WTC11 (cell line): ENCODE results near the gene TPST2. TPM values are rescaled to one million over a fixed set of nuclear protein-coding genes. Genes with fewer than 3 reads are reported as not detected.

Experiments
- ATAC-seq: fragments of 200-7000 bp; cut with Tn5 transposase; 2 replicates; pipeline ENCODE4 v1.10.0; 2021; ENCODE audit warnings: mild to moderate bottlenecking, moderate library complexity
- CTCF ChIA-PET: fragments of 300-600 bp; sonication (Branson Sonifier 250); formaldehyde crosslinking; loops from one replicate; lab custom pipeline; 2021; ENCODE audit warnings: antibody characterized with exemption; lab: Charles Lee
- POLR2A ChIA-PET: fragments of 350-600 bp; sonication (Branson Sonifier 250); formaldehyde crosslinking; loops from one replicate; lab custom pipeline; 2021; ENCODE audit warnings: antibody characterized with exemption; lab: Charles Lee
- DNase-seq: peaks from one replicate; pipeline ENCODE4 v3.0.0; 2021; ENCODE audit warnings: low spot score
- H3K27ac Mint-ChIP-seq: 2 replicates; pipeline ENCODE4 v1.8.0; 2021; ENCODE audit warnings: mixed read lengths
- H3K27me3 Mint-ChIP-seq: 2 replicates; pipeline ENCODE4 v1.8.0; 2021; ENCODE audit warnings: low read depth, mild to moderate bottlenecking, moderate library complexity, mixed read lengths
- H3K36me3 Mint-ChIP-seq: 2 replicates; pipeline ENCODE4 v1.8.0; 2021; ENCODE audit warnings: mixed read lengths
- H3K4me1 Mint-ChIP-seq: 2 replicates; pipeline ENCODE4 v1.8.0; 2022; ENCODE audit warnings: mixed read lengths
- H3K4me3 Mint-ChIP-seq: 2 replicates; pipeline ENCODE4 v1.8.0; 2021; ENCODE audit warnings: mild to moderate bottlenecking, moderate library complexity, mixed read lengths
- H3K9me3 Mint-ChIP-seq: 2 replicates; pipeline ENCODE4 v1.8.0; 2021; ENCODE audit warnings: mixed read lengths
- GTF2I ChIP-seq: fragments of 250-450 bp; sonication (Bioruptor Pico); conservative IDR thresholded peaks from 2 replicates; pipeline ENCODE4 v1.4.0; 2021; ENCODE audit warnings: mild to moderate bottlenecking
- HMGA2 ChIP-seq: fragments of 250-450 bp; sonication (Bioruptor Pico); IDR thresholded peaks from 2 replicates; pipeline ENCODE4 v1.4.0; 2021; ENCODE audit warnings: mild to moderate bottlenecking, moderate library complexity
- JUN ChIP-seq: sonication (generic); formaldehyde crosslinking; IDR thresholded peaks from 2 replicates; pipeline ENCODE4 v1.8.0; 2023; ENCODE audit warnings: mild to moderate bottlenecking, missing genetic modification reagents
- MYBL2 ChIP-seq: sonication (generic); formaldehyde crosslinking; IDR thresholded peaks from 2 replicates; pipeline ENCODE4 v1.8.1; 2023; ENCODE audit warnings: mild to moderate bottlenecking, moderate library complexity, missing genetic modification reagents
- NR3C1 ChIP-seq: sonication (generic); formaldehyde crosslinking; conservative IDR thresholded peaks from 2 replicates; pipeline ENCODE4 v1.8.1; 2023; ENCODE audit warnings: low read depth, mild to moderate bottlenecking, missing genetic modification reagents
- SMAD3 ChIP-seq: sonication (generic); formaldehyde crosslinking; IDR thresholded peaks from 2 replicates; pipeline ENCODE4 v1.8.0; 2022; ENCODE audit warnings: missing genetic modification reagents, mild to moderate bottlenecking, borderline replicate concordance
- SMAD4 ChIP-seq: sonication (generic); formaldehyde crosslinking; IDR thresholded peaks from 2 replicates; pipeline ENCODE4 v1.8.0; 2022; ENCODE audit warnings: mild to moderate bottlenecking, missing genetic modification reagents
- TEAD1 ChIP-seq: sonication (generic); formaldehyde crosslinking; IDR thresholded peaks from 2 replicates; pipeline ENCODE4 v1.8.0; 2022; ENCODE audit warnings: mild to moderate bottlenecking, missing genetic modification reagents
- TP53 ChIP-seq: sonication (generic); formaldehyde crosslinking; IDR thresholded peaks from 2 replicates; pipeline ENCODE4 v1.8.1; 2023; ENCODE audit warnings: mild to moderate bottlenecking, missing genetic modification reagents
- ZNF263 ChIP-seq: sonication (generic); formaldehyde crosslinking; IDR thresholded peaks from 2 replicates; pipeline ENCODE4 v1.8.1; 2022; ENCODE audit warnings: low read depth, mild to moderate bottlenecking, moderate library complexity, missing genetic modification reagents
- ZNF671 ChIP-seq: fragments of 250-450 bp; sonication (Bioruptor Pico); IDR thresholded peaks from 2 replicates; pipeline ENCODE4 v1.8.0; 2021; ENCODE audit warnings: mild to moderate bottlenecking
- total RNA-seq: library from RNA; stranded (reverse); gene quantifications from 3 replicates; pipeline ENCODE4 v1.2.3, GENCODE V29; 2021
- TF ChIP-seq, protein P1 (sequence below): fragments of 200-600 bp; IDR thresholded peaks from 2 replicates; pipeline ENCODE4 v1.8.0; 2022; ENCODE audit warnings: antibody characterized with exemption
- TF ChIP-seq, protein P2 (sequence below): sonication (generic); formaldehyde crosslinking; IDR thresholded peaks from 2 replicates; pipeline ENCODE4 v1.8.1; 2022; ENCODE audit warnings: mild to moderate bottlenecking, missing genetic modification reagents, moderate library complexity, borderline replicate concordance
- TF ChIP-seq, protein P3 (sequence below): sonication (generic); formaldehyde crosslinking; IDR thresholded peaks from 2 replicates; pipeline ENCODE4 v1.8.1; 2022; ENCODE audit warnings: mild to moderate bottlenecking, moderate library complexity, missing genetic modification reagents
- TF ChIP-seq, protein P4 (sequence below): sonication (generic); formaldehyde crosslinking; conservative IDR thresholded peaks from 2 replicates; pipeline ENCODE4 v1.8.1; 2023; ENCODE audit warnings: mild to moderate bottlenecking, low read depth, missing genetic modification reagents, moderate library complexity
- TF ChIP-seq, protein P5 (sequence below): sonication (generic); formaldehyde crosslinking; IDR thresholded peaks from 2 replicates; pipeline ENCODE4 v1.8.0; 2022; ENCODE audit warnings: mild to moderate bottlenecking, missing genetic modification reagents

The TPST2 gene
- total RNA-seq, 1 experiment from 2014 or later, result 84.2 TPM

DNA sequence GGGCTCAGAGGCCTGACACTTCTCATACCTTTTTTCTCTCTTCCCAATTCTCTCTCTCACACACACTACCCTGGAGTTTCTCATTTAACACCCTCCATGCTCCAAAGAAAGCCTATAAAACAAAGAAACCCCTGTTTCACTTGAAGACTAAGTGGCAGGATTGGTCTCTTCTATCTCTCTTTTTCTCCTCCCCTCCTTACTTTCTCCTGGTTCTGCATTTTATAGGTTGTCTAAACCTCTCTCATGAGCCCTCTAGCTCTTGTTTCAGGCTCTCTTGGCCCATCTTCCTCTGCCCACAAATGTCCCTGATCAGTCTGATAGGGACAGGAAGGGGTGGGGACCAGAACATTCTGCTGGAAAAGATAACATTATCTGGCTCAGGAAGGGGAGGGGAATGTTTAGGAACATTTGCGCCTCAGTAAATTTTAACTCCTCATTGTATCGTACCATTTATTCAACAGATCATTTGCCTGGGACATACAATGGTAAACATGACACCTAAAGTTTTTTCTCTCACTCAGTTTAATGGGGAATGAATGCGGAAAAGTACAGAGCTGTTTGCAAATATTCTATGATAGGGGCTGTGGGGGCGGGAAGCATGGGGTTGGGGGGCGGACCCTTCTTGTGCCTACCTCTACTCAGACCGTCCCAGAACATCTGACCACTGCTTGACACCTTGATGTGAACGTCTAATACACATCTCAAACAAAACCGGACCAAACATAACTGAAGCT lies 42.7 kb upstream of the TPST2 start (continued):
- TF ChIP-seq, protein P1, sequence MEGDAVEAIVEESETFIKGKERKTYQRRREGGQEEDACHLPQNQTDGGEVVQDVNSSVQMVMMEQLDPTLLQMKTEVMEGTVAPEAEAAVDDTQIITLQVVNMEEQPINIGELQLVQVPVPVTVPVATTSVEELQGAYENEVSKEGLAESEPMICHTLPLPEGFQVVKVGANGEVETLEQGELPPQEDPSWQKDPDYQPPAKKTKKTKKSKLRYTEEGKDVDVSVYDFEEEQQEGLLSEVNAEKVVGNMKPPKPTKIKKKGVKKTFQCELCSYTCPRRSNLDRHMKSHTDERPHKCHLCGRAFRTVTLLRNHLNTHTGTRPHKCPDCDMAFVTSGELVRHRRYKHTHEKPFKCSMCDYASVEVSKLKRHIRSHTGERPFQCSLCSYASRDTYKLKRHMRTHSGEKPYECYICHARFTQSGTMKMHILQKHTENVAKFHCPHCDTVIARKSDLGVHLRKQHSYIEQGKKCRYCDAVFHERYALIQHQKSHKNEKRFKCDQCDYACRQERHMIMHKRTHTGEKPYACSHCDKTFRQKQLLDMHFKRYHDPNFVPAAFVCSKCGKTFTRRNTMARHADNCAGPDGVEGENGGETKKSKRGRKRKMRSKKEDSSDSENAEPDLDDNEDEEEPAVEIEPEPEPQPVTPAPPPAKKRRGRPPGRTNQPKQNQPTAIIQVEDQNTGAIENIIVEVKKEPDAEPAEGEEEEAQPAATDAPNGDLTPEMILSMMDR, result no peak
- TF ChIP-seq, protein P2, sequence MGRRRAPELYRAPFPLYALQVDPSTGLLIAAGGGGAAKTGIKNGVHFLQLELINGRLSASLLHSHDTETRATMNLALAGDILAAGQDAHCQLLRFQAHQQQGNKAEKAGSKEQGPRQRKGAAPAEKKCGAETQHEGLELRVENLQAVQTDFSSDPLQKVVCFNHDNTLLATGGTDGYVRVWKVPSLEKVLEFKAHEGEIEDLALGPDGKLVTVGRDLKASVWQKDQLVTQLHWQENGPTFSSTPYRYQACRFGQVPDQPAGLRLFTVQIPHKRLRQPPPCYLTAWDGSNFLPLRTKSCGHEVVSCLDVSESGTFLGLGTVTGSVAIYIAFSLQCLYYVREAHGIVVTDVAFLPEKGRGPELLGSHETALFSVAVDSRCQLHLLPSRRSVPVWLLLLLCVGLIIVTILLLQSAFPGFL (CRISPR knock-in tag), result no peak
- TF ChIP-seq TEAD1 (CRISPR knock-in tag) (no peak), ZNF671 (no peak), GTF2I (CRISPR knock-in tag) (no peak), ZNF263 (no peak), HMGA2 (no peak)
- TF ChIP-seq, protein P3, sequence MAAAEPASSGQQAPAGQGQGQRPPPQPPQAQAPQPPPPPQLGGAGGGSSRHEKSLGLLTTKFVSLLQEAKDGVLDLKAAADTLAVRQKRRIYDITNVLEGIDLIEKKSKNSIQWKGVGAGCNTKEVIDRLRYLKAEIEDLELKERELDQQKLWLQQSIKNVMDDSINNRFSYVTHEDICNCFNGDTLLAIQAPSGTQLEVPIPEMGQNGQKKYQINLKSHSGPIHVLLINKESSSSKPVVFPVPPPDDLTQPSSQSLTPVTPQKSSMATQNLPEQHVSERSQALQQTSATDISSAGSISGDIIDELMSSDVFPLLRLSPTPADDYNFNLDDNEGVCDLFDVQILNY (CRISPR knock-in tag), result no peak

DNA sequence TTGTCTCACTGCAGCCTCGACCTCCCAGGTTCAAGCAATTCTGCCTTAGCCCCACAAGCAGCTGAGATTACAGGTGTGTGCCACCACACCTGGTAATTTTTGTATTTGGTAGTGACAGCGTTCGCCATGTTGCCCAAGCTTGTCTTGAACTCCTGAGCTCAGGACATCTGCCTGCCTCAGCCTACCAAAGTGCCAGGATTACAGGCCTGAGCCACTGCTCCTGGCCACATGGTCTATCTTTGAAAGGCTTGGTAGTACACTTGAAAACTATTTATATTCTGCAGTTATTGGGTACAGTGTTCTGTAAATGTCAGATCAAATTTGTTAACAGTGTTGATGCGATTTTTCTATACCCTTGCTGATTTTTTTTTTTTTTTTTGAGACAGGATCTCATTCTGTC lies 41.4 kb upstream of the TPST2 start:
- ATAC-seq (no peak), DNase-seq (no peak)
- Mint-ChIP-seq H3K27me3 (peaks cover 11% of the 10 kb centered on the region), H3K4me1 (peaks cover 25% of the 10 kb centered on the region), H3K27ac (no peak overlapping the region), H3K4me3 (no peak overlapping the region), H3K36me3 (no peaks in the 10 kb centered on the region), H3K9me3 (peaks cover 9% of the 10 kb centered on the region)
- ChIA-PET CTCF (interaction anchor here (0.8 kb wide), 1 partner anchor 34 kb away, joined by 5 read pairs; no protein-coding TSS in a partner anchor), POLR2A (no interaction called here)
- no peak for TF ChIP-seq NR3C1 (CRISPR knock-in tag)
- TF ChIP-seq, protein P4, sequence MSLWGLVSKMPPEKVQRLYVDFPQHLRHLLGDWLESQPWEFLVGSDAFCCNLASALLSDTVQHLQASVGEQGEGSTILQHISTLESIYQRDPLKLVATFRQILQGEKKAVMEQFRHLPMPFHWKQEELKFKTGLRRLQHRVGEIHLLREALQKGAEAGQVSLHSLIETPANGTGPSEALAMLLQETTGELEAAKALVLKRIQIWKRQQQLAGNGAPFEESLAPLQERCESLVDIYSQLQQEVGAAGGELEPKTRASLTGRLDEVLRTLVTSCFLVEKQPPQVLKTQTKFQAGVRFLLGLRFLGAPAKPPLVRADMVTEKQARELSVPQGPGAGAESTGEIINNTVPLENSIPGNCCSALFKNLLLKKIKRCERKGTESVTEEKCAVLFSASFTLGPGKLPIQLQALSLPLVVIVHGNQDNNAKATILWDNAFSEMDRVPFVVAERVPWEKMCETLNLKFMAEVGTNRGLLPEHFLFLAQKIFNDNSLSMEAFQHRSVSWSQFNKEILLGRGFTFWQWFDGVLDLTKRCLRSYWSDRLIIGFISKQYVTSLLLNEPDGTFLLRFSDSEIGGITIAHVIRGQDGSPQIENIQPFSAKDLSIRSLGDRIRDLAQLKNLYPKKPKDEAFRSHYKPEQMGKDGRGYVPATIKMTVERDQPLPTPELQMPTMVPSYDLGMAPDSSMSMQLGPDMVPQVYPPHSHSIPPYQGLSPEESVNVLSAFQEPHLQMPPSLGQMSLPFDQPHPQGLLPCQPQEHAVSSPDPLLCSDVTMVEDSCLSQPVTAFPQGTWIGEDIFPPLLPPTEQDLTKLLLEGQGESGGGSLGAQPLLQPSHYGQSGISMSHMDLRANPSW (CRISPR knock-in tag), result no peak
- TF ChIP-seq JUN (CRISPR knock-in tag), result no peak
- no peak for TF ChIP-seq TP53 (CRISPR knock-in tag)
- TF ChIP-seq SMAD4 (CRISPR knock-in tag), result no peak
- TF ChIP-seq, protein P5, sequence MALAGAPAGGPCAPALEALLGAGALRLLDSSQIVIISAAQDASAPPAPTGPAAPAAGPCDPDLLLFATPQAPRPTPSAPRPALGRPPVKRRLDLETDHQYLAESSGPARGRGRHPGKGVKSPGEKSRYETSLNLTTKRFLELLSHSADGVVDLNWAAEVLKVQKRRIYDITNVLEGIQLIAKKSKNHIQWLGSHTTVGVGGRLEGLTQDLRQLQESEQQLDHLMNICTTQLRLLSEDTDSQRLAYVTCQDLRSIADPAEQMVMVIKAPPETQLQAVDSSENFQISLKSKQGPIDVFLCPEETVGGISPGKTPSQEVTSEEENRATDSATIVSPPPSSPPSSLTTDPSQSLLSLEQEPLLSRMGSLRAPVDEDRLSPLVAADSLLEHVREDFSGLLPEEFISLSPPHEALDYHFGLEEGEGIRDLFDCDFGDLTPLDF (CRISPR knock-in tag), result no peak
- no peak for TF ChIP-seq ZNF263
- TF ChIP-seq SMAD3 (CRISPR knock-in tag), result no peak
- no peak for TF ChIP-seq MYBL2
- TF ChIP-seq, protein P2 (CRISPR knock-in tag), result no peak
